H9 (cell line): ENCODE data around the gene SPPL3. TPM values are rescaled to one million over a fixed set of nuclear protein-coding genes. Genes with fewer than 3 reads are reported as not detected.

Experiments used
- DNase-seq: peaks from one replicate; pipeline ENCODE4 v3.0.0-alpha.2; 2017
- H2AFZ ChIP-seq: one replicate; pipeline ENCODE4 v1.6.1; 2013; ENCODE audit warnings: mild to moderate bottlenecking, low read length, control low read depth, moderate library complexity
- H2AK5ac ChIP-seq: 2 replicates; pipeline ENCODE4 v1.6.1; 2013; ENCODE audit warnings: low read length, control low read depth, mixed read lengths; ENCODE audit not compliant: insufficient read length
- H2BK120ac ChIP-seq: one replicate; pipeline ENCODE4 v1.6.1; 2013; ENCODE audit warnings: low read depth, mild to moderate bottlenecking, low read length, control low read depth, inconsistent platforms; ENCODE audit not compliant: poor library complexity, severe bottlenecking
- H2BK12ac ChIP-seq: 2 replicates; pipeline ENCODE4 v1.6.1; 2013; ENCODE audit warnings: low read length, control low read depth, mixed read lengths, low read depth; ENCODE audit not compliant: insufficient read length
- H2BK15ac ChIP-seq: 2 replicates; pipeline ENCODE4 v1.6.1; 2013; ENCODE audit warnings: low read depth, low read length, control low read depth
- H2BK20ac ChIP-seq: one replicate; pipeline ENCODE4 v1.6.1; 2013; ENCODE audit warnings: low read depth, mild to moderate bottlenecking, low read length, control low read depth, inconsistent platforms; ENCODE audit not compliant: poor library complexity, severe bottlenecking
- H2BK5ac ChIP-seq: 2 replicates; pipeline ENCODE4 v1.6.1; 2013; ENCODE audit warnings: low read length, control low read depth, mixed read lengths; ENCODE audit not compliant: insufficient read length
- H3K14ac ChIP-seq: 2 replicates; pipeline ENCODE4 v1.6.1; 2013; ENCODE audit warnings: low read length, control low read depth; ENCODE audit not compliant: insufficient read depth
- H3K18ac ChIP-seq: 2 replicates; pipeline ENCODE4 v1.6.1; 2013; ENCODE audit warnings: low read depth, mild to moderate bottlenecking, mixed read lengths, low read length, control low read depth; ENCODE audit not compliant: insufficient read length
- H3K23ac ChIP-seq: 2 replicates; pipeline ENCODE4 v1.6.1; 2013; ENCODE audit warnings: low read length, control low read depth, mixed read lengths, low read depth; ENCODE audit not compliant: insufficient read length
- H3K23me2 ChIP-seq: 2 replicates; pipeline ENCODE4 v1.6.1; 2013; ENCODE audit warnings: low read depth, mild to moderate bottlenecking, mixed read lengths, low read length, control low read depth; ENCODE audit not compliant: insufficient read length, poor library complexity, severe bottlenecking
- H3K27ac ChIP-seq: 2 replicates; pipeline ENCODE4 v1.5.1; 2013; ENCODE audit warnings: low read length, control low read depth, mixed read lengths, low read depth; ENCODE audit not compliant: insufficient read length
- H3K27me3 ChIP-seq: 2 replicates; pipeline ENCODE4 v1.6.1; 2013; ENCODE audit warnings: low read length, control low read depth, inconsistent platforms; ENCODE audit not compliant: insufficient read depth
- H3K4ac ChIP-seq: 2 replicates; pipeline ENCODE4 v1.6.1; 2013; ENCODE audit warnings: low read depth, mild to moderate bottlenecking, control low read depth, inconsistent platforms, low read length, moderate library complexity
- H3K4me1 ChIP-seq: 2 replicates; pipeline ENCODE4 v1.6.1; 2013; ENCODE audit warnings: low read length, control low read depth, inconsistent platforms; ENCODE audit not compliant: insufficient read depth
- H3K4me2 ChIP-seq: 2 replicates; pipeline ENCODE4 v1.6.1; 2013; ENCODE audit warnings: low read length, control low read depth, mixed read lengths; ENCODE audit not compliant: insufficient read length, insufficient read depth
- H3K56ac ChIP-seq: 2 replicates; pipeline ENCODE4 v1.6.1; 2013; ENCODE audit warnings: low read depth, mild to moderate bottlenecking, mixed read lengths, low read length, control low read depth; ENCODE audit not compliant: insufficient read length
- H3K79me1 ChIP-seq: 2 replicates; pipeline ENCODE4 v1.6.1; 2013; ENCODE audit warnings: low read depth, mild to moderate bottlenecking, moderate library complexity, low read length, control low read depth, inconsistent platforms; ENCODE audit not compliant: insufficient read depth, poor library complexity, severe bottlenecking
- H3K79me2 ChIP-seq: 2 replicates; pipeline ENCODE4 v1.6.1; 2013; ENCODE audit warnings: low read length, control low read depth, inconsistent platforms; ENCODE audit not compliant: insufficient read depth
- H3K9ac ChIP-seq: 2 replicates; pipeline ENCODE4 v1.6.1; 2013; ENCODE audit warnings: low read length, control low read depth, mixed read lengths; ENCODE audit not compliant: insufficient read length; ENCODE audit errors: extremely low read depth
- H3K9me3 ChIP-seq: one replicate; pipeline ENCODE4 v1.6.1; 2013; ENCODE audit warnings: low read depth, low read length, inconsistent platforms; ENCODE audit not compliant: control insufficient read depth
- H3T11ph ChIP-seq: one replicate; pipeline ENCODE4 v1.6.1; 2013; ENCODE audit warnings: mild to moderate bottlenecking, low read length, control low read depth, inconsistent platforms
- H4K20me1 ChIP-seq: one replicate; pipeline ENCODE4 v1.6.1; 2013; ENCODE audit not compliant: control insufficient read depth, insufficient read length, insufficient read depth
- H4K5ac ChIP-seq: 2 replicates; pipeline ENCODE4 v1.6.1; 2013; ENCODE audit warnings: low read depth, mild to moderate bottlenecking, mixed read lengths, low read length, control low read depth; ENCODE audit not compliant: insufficient read length
- H4K8ac ChIP-seq: replicated peaks from 2 replicates; pipeline ENCODE4 v1.6.1; 2013; ENCODE audit warnings: low read length, control low read depth, mixed read lengths, low read depth; ENCODE audit not compliant: insufficient read length
- H4K91ac ChIP-seq: 2 replicates; pipeline ENCODE4 v1.6.1; 2013; ENCODE audit warnings: low read depth, mild to moderate bottlenecking, moderate library complexity, mixed read lengths, low read length, control low read depth; ENCODE audit not compliant: insufficient read length
- H3K27ac Mint-ChIP-seq, 3 experiments: 2 replicates in 2 of 3; 3 replicates in 1 of 3; pipeline ENCODE4 v1.8.0; 2020 to 2021; ENCODE audit warnings: mixed read lengths in 3 of 3, mild to moderate bottlenecking in 1 of 3, moderate library complexity in 1 of 3
- H3K27me3 Mint-ChIP-seq: 2 replicates; pipeline ENCODE4 v1.8.0; 2021; ENCODE audit warnings: low read depth, mild to moderate bottlenecking, moderate library complexity, mixed read lengths
- H3K36me3 Mint-ChIP-seq, 3 experiments: 2 replicates in 2 of 3; 3 replicates in 1 of 3; pipeline ENCODE4 v1.8.0; 2020 to 2021; ENCODE audit warnings: low read depth in 3 of 3, mixed read lengths in 3 of 3; ENCODE audit not compliant: insufficient read depth in 1 of 3
- H3K4me1 Mint-ChIP-seq, 2 experiments: 2 replicates each; pipeline ENCODE4 v1.8.0; 2020; ENCODE audit warnings: mixed read lengths in 2 of 2
- H3K4me3 Mint-ChIP-seq, 2 experiments: 2 replicates in 1 of 2; 3 replicates in 1 of 2; pipeline ENCODE4 v1.8.0; 2020 to 2021; ENCODE audit warnings: mild to moderate bottlenecking in 2 of 2, mixed read lengths in 2 of 2, moderate library complexity in 1 of 2
- H3K9me3 Mint-ChIP-seq, 2 experiments: 2 replicates in 1 of 2; 3 replicates in 1 of 2; pipeline ENCODE4 v1.8.0; 2020; ENCODE audit warnings: mild to moderate bottlenecking in 2 of 2, mixed read lengths in 2 of 2, moderate library complexity in 1 of 2
- WGBS: extraction: QIAGEN DNeasy Blood & Tissue Kit; methylation state at CpG from one replicate; pipeline ENCODE4 v1.1.7; 2013; ENCODE audit warnings: missing lambda C conversion rate, low lambda C conversion rate, mixed read lengths; ENCODE audit not compliant: insufficient read length; ENCODE audit errors: extremely low coverage; 5-methylcytosine and 5-hydroxymethylcytosine counted together
- total RNA-seq: library from RNA; stranded (reverse); gene quantifications from 2 replicates; pipeline ENCODE4 v1.2.1, GENCODE V29; 2021
- TF ChIP-seq, protein P1 (sequence below): fragments of 200-600 bp; sonication (generic); conservative IDR thresholded peaks from 3 replicates; pipeline ENCODE4 v1.8.0; 2021; ENCODE audit warnings: antibody characterized with exemption, mild to moderate bottlenecking

Gene SPPL3
- total RNA-seq, 1 experiment from 2014 or later, result 46.3 TPM

- H4K20me1 ChIP-seq, result no peaks in the 10 kb centered on the region
- H4K5ac ChIP-seq, result no peak overlapping the region
- H3K18ac ChIP-seq, result no peak overlapping the region
- H3K23ac ChIP-seq, result no peak overlapping the region
- no peak overlapping the region for H3K9ac ChIP-seq
- H3K4me1 Mint-ChIP-seq, result no peaks in the 10 kb centered on the region
- H3K27me3 Mint-ChIP-seq, result no peaks in the 10 kb centered on the region; the same call in none of the 2 replicates
- H2BK20ac ChIP-seq, result no peak overlapping the region
- no peak overlapping the region for H2BK12ac ChIP-seq
- no peak overlapping the region for H3K4me2 ChIP-seq
- no peaks in the 10 kb centered on the region for H3K23me2 ChIP-seq
- H3K4me1 ChIP-seq, result no peaks in the 10 kb centered on the region
- H2BK120ac ChIP-seq, result no peak overlapping the region
- no peak overlapping the region for H3K56ac ChIP-seq
- H3K27ac Mint-ChIP-seq, result no peak overlapping the region
- no peak overlapping the region for H3K14ac ChIP-seq
- no peak overlapping the region for H3K4ac ChIP-seq
- no peak overlapping the region for H4K8ac ChIP-seq
- H3K79me2 ChIP-seq, result no peaks in the 10 kb centered on the region
- TF ChIP-seq, protein P1, sequence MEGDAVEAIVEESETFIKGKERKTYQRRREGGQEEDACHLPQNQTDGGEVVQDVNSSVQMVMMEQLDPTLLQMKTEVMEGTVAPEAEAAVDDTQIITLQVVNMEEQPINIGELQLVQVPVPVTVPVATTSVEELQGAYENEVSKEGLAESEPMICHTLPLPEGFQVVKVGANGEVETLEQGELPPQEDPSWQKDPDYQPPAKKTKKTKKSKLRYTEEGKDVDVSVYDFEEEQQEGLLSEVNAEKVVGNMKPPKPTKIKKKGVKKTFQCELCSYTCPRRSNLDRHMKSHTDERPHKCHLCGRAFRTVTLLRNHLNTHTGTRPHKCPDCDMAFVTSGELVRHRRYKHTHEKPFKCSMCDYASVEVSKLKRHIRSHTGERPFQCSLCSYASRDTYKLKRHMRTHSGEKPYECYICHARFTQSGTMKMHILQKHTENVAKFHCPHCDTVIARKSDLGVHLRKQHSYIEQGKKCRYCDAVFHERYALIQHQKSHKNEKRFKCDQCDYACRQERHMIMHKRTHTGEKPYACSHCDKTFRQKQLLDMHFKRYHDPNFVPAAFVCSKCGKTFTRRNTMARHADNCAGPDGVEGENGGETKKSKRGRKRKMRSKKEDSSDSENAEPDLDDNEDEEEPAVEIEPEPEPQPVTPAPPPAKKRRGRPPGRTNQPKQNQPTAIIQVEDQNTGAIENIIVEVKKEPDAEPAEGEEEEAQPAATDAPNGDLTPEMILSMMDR, result no peak
- H2AFZ ChIP-seq, result no peak overlapping the region
- no peak overlapping the region for H3K27ac ChIP-seq
- H3K27me3 ChIP-seq, result no peaks in the 10 kb centered on the region
- H2AK5ac ChIP-seq, result no peak overlapping the region
- no CpG with 5 or more reads among the region's 9 CpGs for WGBS
- no peak for DNase-seq
- H3K79me1 ChIP-seq, result no peaks in the 10 kb centered on the region
- H3K9me3 ChIP-seq, result no peaks in the 10 kb centered on the region
- H2BK15ac ChIP-seq, result no peak overlapping the region
- H3K4me3 Mint-ChIP-seq, result no peak overlapping the region
- no peak overlapping the region for H3T11ph ChIP-seq
- H3K9me3 Mint-ChIP-seq, result peaks cover 6 to 12% of the 10 kb centered on the region in 2 experiments; a peak in 4 of 5 replicates
- H4K91ac ChIP-seq, result no peak overlapping the region
- H3K36me3 Mint-ChIP-seq, result no peaks in the 10 kb centered on the region; a peak in 1 of 7 replicates
- no peak overlapping the region for H2BK5ac ChIP-seq
These were observed 152.8 kb downstream of the SPPL3 start for GRCh38 chr12:120751389-120751788.
